GM12892 (cell line): ENCODE results near the gene AGAP9.

Experiments used
- DNase-seq: peaks from one replicate; pipeline ENCODE4 v3.0.0; 2011; ENCODE audit not compliant: insufficient read length
- FAIRE-seq: peaks from 2 replicates; lab custom pipeline; 2011; peaks lifted over from hg19 to GRCh38; lab: Jason Lieb, UNC
- POLR2A ChIP-seq: IDR thresholded peaks from 2 replicates; pipeline ENCODE4 v1.6.1; 2011; ENCODE audit warnings: low read depth, low read length, control low read depth
- POLR2AphosphoS5 ChIP-seq: IDR thresholded peaks from 2 replicates; pipeline ENCODE4 v1.6.1; 2011; ENCODE audit warnings: low read depth, low read length, control low read depth
- TAF1 ChIP-seq: IDR thresholded peaks from 2 replicates; pipeline ENCODE4 v1.6.1; 2011; ENCODE audit warnings: low read depth, mild to moderate bottlenecking, control low read depth, low read length, borderline replicate concordance

Gene AGAP9

DNA sequence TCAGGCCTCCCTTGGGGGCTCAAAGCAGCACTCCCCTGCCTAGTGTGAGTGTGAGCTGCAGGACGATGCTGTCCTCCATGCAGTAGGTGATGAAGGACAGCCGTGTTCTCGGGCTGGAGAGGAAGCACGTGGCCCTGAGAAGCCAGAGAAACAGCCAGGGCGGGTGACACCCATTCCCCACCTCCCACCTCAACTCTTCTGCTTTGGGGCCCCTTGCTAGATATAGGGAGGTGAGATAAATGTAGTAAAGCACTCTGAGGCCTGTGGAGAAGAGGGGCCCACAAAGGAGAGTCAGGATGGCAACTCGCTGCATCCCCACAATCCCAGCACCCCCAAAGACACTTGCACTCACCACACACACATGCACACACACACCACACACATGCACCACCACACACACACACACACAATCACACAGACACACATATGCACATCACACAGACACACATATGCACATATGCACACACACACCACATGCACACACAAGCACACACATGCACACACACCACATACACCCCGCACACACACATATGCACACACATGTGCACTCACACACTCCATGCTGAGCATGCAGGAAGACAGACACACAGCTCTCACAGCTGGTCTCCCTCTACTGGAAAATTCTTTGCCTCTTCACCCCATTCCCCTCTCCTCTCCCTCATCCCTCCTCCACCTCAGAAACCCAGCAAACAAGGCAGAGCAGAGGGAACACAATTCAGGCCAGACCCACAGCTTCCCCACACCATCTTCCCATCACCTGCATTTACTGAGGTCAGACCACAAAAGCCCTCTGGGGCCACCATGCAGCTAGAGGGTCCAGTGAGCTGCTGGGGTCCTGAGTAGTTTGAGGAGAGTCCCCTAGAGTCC is 70.1 kb downstream of the AGAP9 start:
- DNase-seq (no peak), FAIRE-seq (no peak)
- TF ChIP-seq POLR2A: no peak
- no peak for TF ChIP-seq POLR2AphosphoS5
- no peak for TF ChIP-seq TAF1

DNA sequence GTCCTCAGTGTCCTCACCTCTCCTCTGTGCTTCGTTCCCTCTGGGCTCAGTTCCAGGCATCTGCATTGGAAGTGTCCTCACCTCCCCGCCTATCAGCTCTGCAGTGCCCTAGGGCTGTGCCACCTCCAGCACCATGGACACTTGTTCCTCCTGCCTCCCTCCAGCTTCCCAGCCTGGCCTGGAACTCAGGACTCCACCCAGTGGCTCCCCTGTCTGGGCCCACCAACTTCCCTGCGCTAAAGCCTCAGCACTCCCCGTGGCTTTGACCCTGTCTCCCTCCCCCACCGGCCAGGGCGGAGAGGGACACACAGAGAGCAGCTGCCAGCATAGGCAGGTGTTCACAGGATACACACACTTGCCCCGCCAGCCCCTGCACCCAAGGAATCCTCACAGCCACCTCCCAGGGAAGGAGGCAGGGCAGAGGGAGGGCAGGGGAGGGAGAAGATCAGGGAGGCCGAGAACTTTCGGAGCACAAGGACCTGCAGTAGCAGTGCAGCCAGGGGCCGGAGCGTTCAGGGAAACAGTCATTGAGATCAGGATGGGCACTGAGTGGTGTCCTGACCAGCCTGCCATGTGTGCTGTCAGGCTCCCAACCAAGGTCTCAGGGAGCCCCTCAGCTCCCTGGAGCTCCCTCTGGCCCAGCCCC is 70.8 kb downstream of the AGAP9 start:
- TF ChIP-seq POLR2AphosphoS5 (no peak), TAF1 (no peak), POLR2A (no peak)
- DNase-seq (no peak), FAIRE-seq (no peak)

DNA sequence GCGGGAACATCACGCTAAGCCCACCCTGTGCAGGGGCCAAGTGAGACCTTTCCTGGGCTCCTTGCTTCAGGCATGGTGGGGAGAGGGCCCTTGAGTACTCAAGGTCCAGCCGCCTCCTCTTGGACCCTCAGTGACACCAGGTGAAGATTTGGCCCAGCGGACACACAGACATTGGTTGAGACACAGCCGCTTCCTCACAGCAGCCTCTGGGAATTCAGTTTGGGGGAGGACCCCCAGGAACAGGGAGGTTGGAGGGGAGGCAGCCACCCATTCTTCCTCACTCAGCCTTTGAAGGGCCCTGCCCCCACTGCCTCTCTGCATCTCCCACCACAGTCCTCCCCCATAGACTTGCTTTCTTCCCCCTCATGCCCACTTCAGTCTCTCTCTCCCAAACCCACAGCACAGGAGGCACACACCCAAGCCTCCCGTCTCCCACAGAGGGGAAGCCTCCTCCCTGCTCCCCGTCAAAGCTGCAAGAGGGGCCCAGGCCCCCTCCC is 71.4 kb downstream of the AGAP9 start:
- TF ChIP-seq TAF1: no peak
- no peak for TF ChIP-seq POLR2A
- TF ChIP-seq POLR2AphosphoS5: no peak
- no peak for FAIRE-seq
- DNase-seq: no peak
